ENCODE data around the gene SRPK2.

SRPK2 gene

GRCh38 chr7:105178928-105179541, 209.7 kb downstream of the SRPK2 start:
- no peak for DNase-seq

- DNase-seq = no peak
These were observed 210.5 kb downstream of the SRPK2 start for GRCh38 chr7:105178177-105178576.

GRCh38 chr7:105177026-105177425, 211.7 kb downstream of the SRPK2 start:
- no peak for DNase-seq

GRCh38 chr7:105173586-105173985, 215.1 kb downstream of the SRPK2 start:
- DNase-seq = no peak

GRCh38 chr7:105164751-105165150, 224.0 kb downstream of the SRPK2 start:
- DNase-seq = no peak

GRCh38 chr7:105163718-105164117, 225.0 kb downstream of the SRPK2 start:
- DNase-seq = no peak

- no peak for DNase-seq
These were observed 227.4 kb downstream of the SRPK2 start for GRCh38 chr7:105161366-105161765.

GRCh38 chr7:105157278-105157677, 231.4 kb downstream of the SRPK2 start:
- DNase-seq = no peak

GRCh38 chr7:105156731-105157130, 232.0 kb downstream of the SRPK2 start:
- no peak for DNase-seq

GRCh38 chr7:105154084-105154483, 234.6 kb downstream of the SRPK2 start:
- DNase-seq = no peak

GRCh38 chr7:105153531-105153930, 235.2 kb downstream of the SRPK2 start:
- DNase-seq = no peak

GRCh38 chr7:105151152-105151551, 237.6 kb downstream of the SRPK2 start:
- no peak for DNase-seq

GRCh38 chr7:105149827-105150226, 238.9 kb downstream of the SRPK2 start:
- no peak for DNase-seq

GRCh38 chr7:105141068-105141467, 247.7 kb downstream of the SRPK2 start:
- no peak for DNase-seq

- DNase-seq = no peak
These were observed 249.3 kb downstream of the SRPK2 start for GRCh38 chr7:105139381-105139780.

GRCh38 chr7:105137898-105138297, 250.8 kb downstream of the SRPK2 start:
- no peak for DNase-seq

- no peak for DNase-seq
These were observed 252.5 kb downstream of the SRPK2 start for GRCh38 chr7:105136221-105136620.

GRCh38 chr7:105133986-105134655, 254.6 kb downstream of the SRPK2 start:
- DNase-seq = no peak

GRCh38 chr7:105133358-105133757, 255.4 kb downstream of the SRPK2 start:
- no peak for DNase-seq

- DNase-seq = no peak
These were observed 255.9 kb downstream of the SRPK2 start for GRCh38 chr7:105132835-105133234.

- no peak for DNase-seq
These were observed 256.4 kb downstream of the SRPK2 start for GRCh38 chr7:105132335-105132734.

- DNase-seq = no peak
These were observed 256.8 kb downstream of the SRPK2 start for GRCh38 chr7:105131890-105132289.

GRCh38 chr7:105131033-105131656, 257.6 kb downstream of the SRPK2 start:
- no peak for DNase-seq

GRCh38 chr7:105130580-105130979, 258.1 kb downstream of the SRPK2 start:
- DNase-seq = no peak

Measured in GOT3 (cell line).